HepG2 (cell line): Measurements from ENCODE around the gene KANSL1L. TPM values are rescaled to one million over a fixed set of nuclear protein-coding genes. Genes with fewer than 3 reads are reported as not detected.
A peak's percentile ranks its signal among the peaks of the same experiment; 100 is the strongest.

Experiments used
- ATAC-seq: fragments of 200-7000 bp; cut with Tn5 transposase; 3 replicates; pipeline ENCODE4 v1.9.1; 2020; ENCODE audit warnings: mild to moderate bottlenecking, moderate library complexity
- BruUV-seq: library from RNA; stranded (reverse); fragments of 400-500 nt; replicated peaks from 2 replicates; lab custom pipeline; 2021; lab: Mats Ljungman, UMichigan
- CTCF ChIA-PET: fragments of 300-600 bp; formaldehyde crosslinking; extraction: SDS; loops from one replicate; lab custom pipeline; 2021; ENCODE audit warnings: low total read pairs, inconsistent platforms, low intra/inter-chr PET ratio; lab: Yijun Ruan, JAX
- POLR2A ChIA-PET: fragments of 350-600 bp; sonication (Branson Sonifier 250); formaldehyde crosslinking; loops from one replicate; lab custom pipeline; 2020; ENCODE audit warnings: antibody characterized with exemption, inconsistent platforms; lab: Yijun Ruan, JAX
- DNase-seq: peaks from one replicate; pipeline ENCODE4 v3.0.0-alpha.2; 2015; ENCODE audit warnings: low spot score
- FAIRE-seq: peaks from 3 replicates; lab custom pipeline; 2011; peaks lifted over from hg19 to GRCh38; lab: Jason Lieb, UNC
- H2AFZ ChIP-seq: one replicate; pipeline ENCODE4 v1.6.1; 2011; ENCODE audit warnings: low read length, inconsistent platforms
- H3K27ac ChIP-seq: fragments of 300-600 bp; 3 replicates; pipeline ENCODE4 v1.8.0; 2011; ENCODE audit warnings: mixed run types, mild to moderate bottlenecking, mixed read lengths, low read length, inconsistent platforms; ENCODE audit not compliant: insufficient read depth; ENCODE audit errors: extremely low read length
- H3K27me3 ChIP-seq, 2 experiments: fragments of 200-600 bp in 1 of 2; 2 replicates in 1 of 2; 3 replicates in 1 of 2; pipeline versions ENCODE4 v1.6.0 to v1.8.0; 2011; ENCODE audit warnings: low read length in 2 of 2, mild to moderate bottlenecking in 2 of 2, moderate library complexity in 2 of 2, inconsistent platforms in 1 of 2; ENCODE audit not compliant: insufficient read depth in 2 of 2, control insufficient read depth in 1 of 2
- H3K36me3 ChIP-seq, 2 experiments: fragments of 200-600 bp in 1 of 2; replicated peaks in 1 of 2; 2 replicates in 1 of 2; 3 replicates in 1 of 2; pipeline versions ENCODE4 v1.5.1 to v1.8.0; 2011; ENCODE audit warnings: low read length in 2 of 2, inconsistent platforms in 1 of 2; ENCODE audit not compliant: insufficient read depth in 2 of 2, control insufficient read depth in 1 of 2
- H3K4me1 ChIP-seq: 2 replicates; pipeline ENCODE4 v1.5.1; 2012; ENCODE audit warnings: low read length, inconsistent platforms; ENCODE audit not compliant: insufficient read depth
- H3K4me2 ChIP-seq: 2 replicates; pipeline ENCODE4 v1.6.0; 2011; ENCODE audit warnings: low read depth, low read length, inconsistent platforms
- H3K4me3 ChIP-seq, 3 experiments: fragments of 200-600 bp in 1 of 3; sonication (generic), shearing (Covaris generic) in 1 of 3; replicated peaks in 1 of 3; 2 replicates each; pipeline ENCODE4 v1.5.1; 2011 to 2016; ENCODE audit warnings: low read length in 3 of 3, inconsistent platforms in 2 of 3, low read depth in 2 of 3, mild to moderate bottlenecking in 2 of 3, control low read depth in 1 of 3, mixed read lengths in 1 of 3; ENCODE audit not compliant: insufficient read depth in 1 of 3
- H3K79me2 ChIP-seq: one replicate; pipeline ENCODE4 v1.6.1; 2011; ENCODE audit warnings: low read length, inconsistent platforms; ENCODE audit not compliant: insufficient read depth
- H3K9ac ChIP-seq: 2 replicates; pipeline ENCODE4 v1.6.0; 2011; ENCODE audit warnings: mild to moderate bottlenecking, low read depth, low read length, inconsistent platforms; ENCODE audit not compliant: insufficient read depth
- H3K9me3 ChIP-seq: 2 replicates; pipeline ENCODE4 v1.5.1; 2012; ENCODE audit warnings: mild to moderate bottlenecking, low read length
- H4K20me1 ChIP-seq: 2 replicates; pipeline ENCODE4 v1.6.0; 2011; ENCODE audit warnings: inconsistent platforms, mild to moderate bottlenecking, low read length, moderate library complexity; ENCODE audit not compliant: insufficient read depth
- CBX5 ChIP-seq: sonication (generic); formaldehyde crosslinking; IDR thresholded peaks from 2 replicates; pipeline ENCODE4 v1.4.0; 2020; ENCODE audit warnings: missing genetic modification reagents, borderline replicate concordance
- MED13 ChIP-seq: sonication (generic); formaldehyde crosslinking; IDR thresholded peaks from 2 replicates; pipeline ENCODE4 v1.5.0; 2020; ENCODE audit warnings: missing genetic modification reagents
- NFATC3 ChIP-seq: sonication (generic); formaldehyde crosslinking; IDR thresholded peaks from 2 replicates; pipeline ENCODE4 v1.5.1; 2020; ENCODE audit warnings: mild to moderate bottlenecking, missing genetic modification reagents
- POGZ ChIP-seq: sonication (generic); formaldehyde crosslinking; IDR thresholded peaks from 2 replicates; pipeline ENCODE4 v1.4.0; 2020; ENCODE audit warnings: mild to moderate bottlenecking, missing genetic modification reagents
- SOX13 ChIP-seq, 3 experiments: fragments of 450-650 bp in 1 of 3; sonication (generic) in 1 of 3; formaldehyde crosslinking in 1 of 3; IDR thresholded peaks in 2 of 3; conservative IDR thresholded peaks in 1 of 3; 2 replicates each; pipeline versions ENCODE4 v1.5.0 to v1.6.1; 2016 to 2020; ENCODE audit warnings: antibody characterized with exemption in 1 of 3, mild to moderate bottlenecking in 1 of 3, missing compliant biosample characterization in 1 of 3, missing genetic modification reagents in 1 of 3, moderate library complexity in 1 of 3
- ZSCAN30 ChIP-seq: sonication (generic); formaldehyde crosslinking; IDR thresholded peaks from 2 replicates; pipeline ENCODE4 v1.5.0; 2020; ENCODE audit warnings: mild to moderate bottlenecking, missing genetic modification reagents
- WGBS: methylation state at CpG from one replicate; pipeline ENCODE4 v1.1.6; 2017; ENCODE audit warnings: low lambda C conversion rate; 5-methylcytosine and 5-hydroxymethylcytosine counted together
- in situ Hi-C: cut with HindIII; loops from 2 replicates; pipeline ENCODE4 v1.10.0; 2017; ENCODE audit warnings: low pct_unique_long_range_greater_than_20kb; ENCODE audit not compliant: extremely low pct_ligation_motif_present
- intact Hi-C: fragments of 100-400 bp; cut with micrococcal nuclease; formaldehyde crosslinking; loops from one replicate; pipeline ENCODE4 v1.10.0; 2022; ENCODE audit not compliant: unreplicated experiment
- polyA plus RNA-seq, 8 experiments: library from polyadenylated mRNA; depleted of rRNA in 3 of 8; stranded (reverse) in 7 of 8; unstranded in 1 of 8; fragments of >200 nt; fragmentation: Illumina TruSeq in 4 of 8; extraction: Trizol in 4 of 8; gene quantifications; 2 replicates each; pipeline versions ENCODE4 v1.2.1 to v1.2.3, GENCODE V29; 2011 to 2016; ENCODE audit warnings: low read depth in 4 of 8, missing spikeins in 1 of 8, mixed read lengths in 1 of 8; ENCODE audit not compliant: insufficient read depth in 1 of 8
- total RNA-seq, 5 experiments: library from RNA; depleted of rRNA; stranded (reverse); fragments of >200 nt; fragmentation: Illumina TruSeq; extraction: Trizol; gene quantifications; 2 replicates each; pipeline ENCODE4 v1.2.3, GENCODE V29; 2016; ENCODE audit warnings: low read depth in 1 of 5

Gene KANSL1L
- total and polyA plus RNA-seq, 2 of the 13 experiments (the other 11 are each of a cell fraction or from before 2014, with no cell fraction given): 5.4 to 10.3 TPM

- TF ChIP-seq ZSCAN30 (CRISPR knock-in tag) (no peak), MED13 (CRISPR knock-in tag) (no peak)
- TF ChIP-seq, all 625 proteins: peak for 0
Observed at GRCh38 chr2:210049831-210050230, 121.4 kb downstream of the KANSL1L start (continued).

- Histone ChIP-seq H4K20me1 (no peaks in the 10 kb centered on the region), H3K9me3 (no peaks in the 10 kb centered on the region), H3K27me3 (no peaks in the 10 kb centered on the region), H3K9ac (no peak overlapping the region), H3K4me1 (no peaks in the 10 kb centered on the region), H2AFZ (no peak overlapping the region), H3K27ac (no peak overlapping the region), H3K4me3 (no peak overlapping the region), H3K4me2 (no peak overlapping the region), H3K79me2 (no peaks in the 10 kb centered on the region), H3K36me3 (no peaks in the 10 kb centered on the region)
- ChIA-PET POLR2A (no interaction called here), CTCF (no interaction called here)
- no TSS peak for BruUV-seq
- WGBS: 94% methylated on average over 2 of the region's 2 CpGs
- in situ Hi-C loops: no loop called here
- FAIRE-seq: no peak
- no peak; the same call in 2 of the 3 replicates for ATAC-seq
- intact Hi-C loops: no loop called here
- no peak for TF ChIP-seq NFATC3 (CRISPR knock-in tag)
- TF ChIP-seq SOX13 (IDR thresholded peaks at IDR 0.05): no peak
- TF ChIP-seq SOX13 (CRISPR knock-in tag; conservative IDR thresholded peaks at IDR 0.05 in 1 of 2, IDR thresholded peaks at IDR 0.05 in 1 of 2): 0 out of 4 replicates have a peak, but pooled peaks of 1 of the 2 experiments have one; percentile 22
- DNase-seq: no peak
Observed at GRCh38 chr2:210046851-210047500, 124.2 kb downstream of the KANSL1L start.

- ChIA-PET POLR2A (no interaction called here), CTCF (no interaction called here)
- Histone ChIP-seq H3K27me3 (no peaks in the 10 kb centered on the region), H3K9me3 (no peaks in the 10 kb centered on the region), H3K36me3 (no peaks in the 10 kb centered on the region), H4K20me1 (no peaks in the 10 kb centered on the region), H3K27ac (no peak overlapping the region), H3K4me2 (no peak overlapping the region), H2AFZ (no peak overlapping the region), H3K4me3 (no peak overlapping the region), H3K9ac (no peak overlapping the region), H3K79me2 (no peaks in the 10 kb centered on the region), H3K4me1 (no peaks in the 10 kb centered on the region)
- no peak for FAIRE-seq
- in situ Hi-C loops (no loop called here), intact Hi-C loops (no loop called here)
- DNase-seq: no peak
- 98% methylated on average over 3 of the region's 3 CpGs for WGBS
- TF ChIP-seq CBX5: no peak
- no peak for TF ChIP-seq POGZ (CRISPR knock-in tag)
- no peak for ATAC-seq
- BruUV-seq: no TSS peak
Observed at GRCh38 chr2:210038078-210038477, 133.1 kb downstream of the KANSL1L start.
